GM13976 (cell line): ENCODE measurements around the gene HSPB6.
"Not testable (repeated sequence)": the region's sequence is repeated elsewhere in the genome, so short reads cannot be mapped to it uniquely, and the experiment has no call there.

Experiments used
- DNase-seq: peaks from one replicate; pipeline ENCODE4 v3.0.0; 2012; ENCODE audit warnings: low spot score
- in situ Hi-C: fragments of 300-500 bp; cut with MboI; formaldehyde crosslinking; loops from one replicate; pipeline ENCODE4 v1.12.0; 2022; ENCODE audit warnings: low sequenced_read_pairs, mixed read lengths, inconsistent platforms; ENCODE audit not compliant: unreplicated experiment
- TF ChIP-seq, protein P1 (sequence below): IDR thresholded peaks from 2 replicates; pipeline ENCODE4 v1.5.1; 2012; ENCODE audit warnings: borderline replicate concordance, mild to moderate bottlenecking; ENCODE audit not compliant: insufficient read depth; ENCODE audit errors: extremely low read depth, missing control alignments, control extremely low read depth

HSPB6 gene

DNA sequence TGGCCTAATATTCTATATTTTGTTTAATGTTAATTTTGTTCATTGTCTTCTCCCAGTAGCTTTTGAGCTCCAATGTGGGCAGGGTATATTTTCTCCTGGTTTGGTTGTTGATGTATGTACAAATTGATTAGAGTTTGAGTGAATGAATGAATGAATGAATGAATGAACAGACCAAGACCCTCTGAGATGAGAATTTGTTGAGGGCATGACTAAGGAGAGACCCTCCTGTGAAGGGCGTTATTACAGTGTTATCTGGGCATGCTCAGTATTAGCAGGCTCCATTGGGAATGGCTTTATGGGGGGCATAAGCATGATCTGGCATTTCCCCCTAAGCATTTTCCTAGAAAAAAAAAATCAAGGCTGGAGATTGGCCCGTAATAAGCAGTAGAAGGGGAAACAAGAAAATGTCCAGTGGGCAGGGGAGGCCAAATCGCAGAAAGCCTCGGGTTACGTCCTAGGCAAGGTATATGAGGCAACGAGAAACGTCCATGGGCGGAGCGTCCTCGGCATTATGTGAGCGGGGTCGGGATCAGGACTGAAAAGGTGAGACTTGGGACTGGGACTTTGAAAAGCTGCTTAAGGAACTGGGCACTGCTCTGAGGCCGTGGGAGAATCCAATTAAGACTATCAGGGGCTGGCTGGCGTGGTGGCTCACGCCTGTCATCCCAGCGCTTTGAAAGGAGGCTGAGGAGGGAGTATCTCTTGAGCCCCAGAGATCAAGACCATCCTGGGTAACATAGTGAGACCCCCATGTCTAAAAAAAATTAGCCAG lies 17.6 kb upstream of the HSPB6 start:
- in situ Hi-C loops: no loop called here
- DNase-seq: no peak

DNA sequence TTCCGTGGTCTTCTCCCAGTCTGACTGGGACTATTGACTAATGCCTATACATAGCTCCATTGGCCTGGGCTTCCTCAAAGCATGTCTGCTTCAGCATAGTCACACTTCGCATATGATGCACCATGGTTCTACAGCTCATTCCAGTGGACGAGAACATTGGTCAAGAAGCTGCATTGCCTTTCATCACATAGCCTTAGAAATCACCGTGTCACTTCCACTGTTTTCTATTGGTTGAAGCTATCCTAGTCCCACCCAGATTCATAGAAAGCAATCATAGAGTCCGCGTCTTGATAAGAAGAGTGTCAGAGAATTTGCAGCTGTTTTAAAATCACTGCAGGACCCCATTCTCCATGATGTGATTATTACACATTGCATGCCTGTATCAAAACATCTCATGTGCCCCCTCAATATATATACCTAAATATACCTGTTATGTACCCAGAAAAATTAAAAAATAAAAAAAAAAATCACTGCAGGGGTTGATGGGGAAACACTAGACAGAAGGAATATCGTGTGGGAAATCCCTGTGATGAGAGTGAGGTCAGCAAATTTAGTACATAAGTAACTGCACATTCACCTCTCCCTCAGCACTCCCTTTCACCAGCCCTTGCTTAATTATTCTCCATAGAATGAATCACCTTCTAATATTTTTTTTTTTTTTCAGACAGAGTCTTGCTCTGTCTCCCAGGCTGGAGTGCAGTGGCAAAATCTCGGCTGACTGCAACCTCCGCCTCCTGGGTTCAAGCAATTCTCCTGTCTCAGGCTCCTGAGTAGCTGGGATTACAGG lies 16.4 kb upstream of the HSPB6 start:
- in situ Hi-C loops: no loop called here
- DNase-seq: no peak
- TF ChIP-seq, protein P1, sequence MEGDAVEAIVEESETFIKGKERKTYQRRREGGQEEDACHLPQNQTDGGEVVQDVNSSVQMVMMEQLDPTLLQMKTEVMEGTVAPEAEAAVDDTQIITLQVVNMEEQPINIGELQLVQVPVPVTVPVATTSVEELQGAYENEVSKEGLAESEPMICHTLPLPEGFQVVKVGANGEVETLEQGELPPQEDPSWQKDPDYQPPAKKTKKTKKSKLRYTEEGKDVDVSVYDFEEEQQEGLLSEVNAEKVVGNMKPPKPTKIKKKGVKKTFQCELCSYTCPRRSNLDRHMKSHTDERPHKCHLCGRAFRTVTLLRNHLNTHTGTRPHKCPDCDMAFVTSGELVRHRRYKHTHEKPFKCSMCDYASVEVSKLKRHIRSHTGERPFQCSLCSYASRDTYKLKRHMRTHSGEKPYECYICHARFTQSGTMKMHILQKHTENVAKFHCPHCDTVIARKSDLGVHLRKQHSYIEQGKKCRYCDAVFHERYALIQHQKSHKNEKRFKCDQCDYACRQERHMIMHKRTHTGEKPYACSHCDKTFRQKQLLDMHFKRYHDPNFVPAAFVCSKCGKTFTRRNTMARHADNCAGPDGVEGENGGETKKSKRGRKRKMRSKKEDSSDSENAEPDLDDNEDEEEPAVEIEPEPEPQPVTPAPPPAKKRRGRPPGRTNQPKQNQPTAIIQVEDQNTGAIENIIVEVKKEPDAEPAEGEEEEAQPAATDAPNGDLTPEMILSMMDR: no peak

More for the DNA sequence above, 17.6 kb upstream of the HSPB6 start:
- TF ChIP-seq, protein P1: no peak

DNA sequence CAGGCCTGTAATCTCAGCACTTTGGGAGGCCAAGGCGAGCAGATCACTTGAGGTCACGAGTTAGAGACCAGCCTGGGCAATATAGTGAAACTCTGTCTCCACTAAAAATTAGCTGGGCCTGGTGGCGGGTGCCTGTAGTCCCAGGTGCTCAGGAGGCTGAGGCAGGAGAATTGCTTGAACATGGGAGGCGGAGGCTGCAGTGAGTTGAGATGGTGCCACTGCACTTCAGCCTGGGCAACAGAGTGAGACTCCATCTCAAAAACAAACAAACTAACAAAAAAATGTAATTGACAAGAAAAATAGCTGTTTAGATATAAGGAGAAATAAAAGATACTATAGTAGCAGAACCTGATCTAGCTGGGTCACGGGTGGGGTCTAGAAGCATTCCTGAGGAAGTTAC lies 15.5 kb upstream of the HSPB6 start:
- in situ Hi-C loops: not testable (repeated sequence)

DNA sequence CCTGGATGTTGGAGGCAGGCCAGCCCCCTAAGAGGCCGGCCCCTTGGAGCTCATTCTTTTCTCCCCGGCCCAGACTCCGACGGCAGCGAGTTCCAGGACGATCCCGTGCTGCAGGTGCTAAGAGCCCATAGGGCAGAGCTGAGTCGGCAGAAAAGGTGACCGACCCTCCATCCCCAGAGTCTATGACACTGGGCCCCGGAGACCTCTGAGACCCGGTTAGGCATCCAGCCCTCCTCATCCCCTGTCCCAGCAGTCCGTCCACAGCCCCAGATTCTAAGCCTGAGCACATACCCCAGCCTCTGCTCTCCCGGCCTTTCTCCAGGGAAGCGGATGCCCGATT lies 11.2 kb upstream of the HSPB6 start:
- DNase-seq: no peak
- in situ Hi-C loops: no loop called here
- TF ChIP-seq, protein P1: no peak

More for the DNA sequence above, 15.5 kb upstream of the HSPB6 start:
- not testable (repeated sequence) for DNase-seq

DNA sequence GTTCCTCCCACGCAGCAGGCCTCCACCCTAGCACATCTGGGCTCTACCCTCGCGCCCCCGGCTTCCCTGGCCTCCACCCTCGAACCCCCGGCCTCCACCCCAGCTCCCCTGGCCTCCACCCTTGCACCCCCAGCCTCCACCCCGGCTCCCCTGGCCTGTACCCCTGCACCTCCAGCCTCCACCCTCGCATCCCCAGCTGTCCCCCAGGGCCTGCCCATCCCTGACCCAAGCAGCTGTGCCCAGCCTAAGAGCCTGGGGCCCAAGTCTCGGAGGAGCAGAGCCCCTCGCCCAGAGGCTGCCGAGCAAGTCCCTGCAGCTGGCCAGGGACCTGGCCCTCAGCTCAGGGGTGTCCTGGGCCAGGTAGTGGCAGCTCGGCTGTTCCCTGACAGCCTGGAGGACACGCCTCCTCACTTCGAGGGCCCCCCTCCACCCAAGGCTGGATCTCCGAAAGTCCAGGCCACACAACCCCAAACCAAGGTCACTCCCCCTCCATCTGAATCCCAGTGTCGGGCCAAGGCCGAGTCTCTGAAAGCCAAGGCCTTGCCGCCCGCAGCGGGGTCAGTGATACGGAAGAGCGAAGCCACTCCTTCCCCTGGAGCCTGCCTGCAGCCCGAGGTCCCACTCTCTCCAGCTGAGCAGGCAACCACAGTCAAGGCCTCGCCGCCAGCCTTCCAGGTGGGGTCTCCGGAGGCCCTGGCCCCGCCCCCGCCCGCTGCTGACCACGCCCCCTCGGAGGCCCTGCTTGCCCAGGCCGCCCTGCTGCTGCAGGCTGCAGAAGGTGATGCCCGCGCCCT lies 10.7 kb upstream of the HSPB6 start:
- DNase-seq: peak; percentile 44
- TF ChIP-seq, protein P1: no peak
- in situ Hi-C loops: no loop called here

DNA sequence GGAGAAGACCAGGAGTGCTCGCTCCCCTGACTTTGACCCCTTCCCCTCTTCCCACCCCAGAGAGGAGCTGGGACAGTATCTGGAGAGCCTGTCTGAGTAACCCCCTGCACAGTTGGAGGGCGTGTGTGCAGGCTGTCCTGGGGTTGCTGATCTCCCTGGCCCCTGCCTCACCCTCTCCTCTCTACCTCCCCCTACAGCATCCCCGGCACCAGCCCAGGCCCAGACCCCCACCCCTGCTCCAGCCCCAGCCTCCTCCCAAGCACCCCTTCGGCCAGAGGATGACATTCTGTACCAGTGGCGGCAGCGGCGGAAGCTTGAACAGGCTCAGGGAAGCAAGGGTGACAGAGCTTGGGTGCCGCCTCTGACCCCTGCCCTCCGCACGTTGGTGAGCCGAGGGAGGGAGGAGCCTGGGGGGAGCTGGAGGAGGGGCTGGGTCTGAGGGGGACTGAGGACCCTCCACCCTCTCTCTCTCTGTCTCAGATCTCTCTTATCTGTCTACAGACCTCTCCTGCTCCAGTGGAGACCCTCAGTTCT lies 9.8 kb upstream of the HSPB6 start:
- in situ Hi-C loops: no loop called here
- TF ChIP-seq, protein P1: no peak
- DNase-seq: no peak
